Glomerular visceral epithelial cell (primary cell): ENCODE measurements around the gene CD200R1.

Source experiments
- DNase-seq: peaks from one replicate; pipeline ENCODE4 v3.0.0-alpha.2; 2016; ENCODE audit errors: extremely low spot score

Gene CD200R1

GRCh38 chr3:112974894-112975293 lies at the start of gene CD200R1:
CD200R1 (minus strand) TSS chr3:112975103; CDS start chr3:112974857, 246 bp downstream.
- DNase-seq, result no peak

GRCh38 chr3:113021471-113021870 lies 46.6 kb upstream of the CD200R1 start:
- DNase-seq, result no peak

GRCh38 chr3:113019182-113020137 lies 44.6 kb upstream of the CD200R1 start:
- DNase-seq, result peak; percentile 91

- peak; percentile 15 for DNase-seq
Measured at GRCh38 chr3:113018536-113019181, 43.8 kb upstream of the CD200R1 start.

GRCh38 chr3:113013593-113013992 lies 38.7 kb upstream of the CD200R1 start:
- no peak for DNase-seq

GRCh38 chr3:113008117-113008516 lies 33.2 kb upstream of the CD200R1 start:
- no peak for DNase-seq

GRCh38 chr3:113006359-113007056 lies 31.6 kb upstream of the CD200R1 start:
- no peak for DNase-seq

GRCh38 chr3:113005611-113006010 lies 30.7 kb upstream of the CD200R1 start:
- no peak for DNase-seq

- DNase-seq, result no peak
Measured at GRCh38 chr3:113002679-113003078, 27.8 kb upstream of the CD200R1 start.

- DNase-seq, result no peak
Measured at GRCh38 chr3:113002037-113002436, 27.1 kb upstream of the CD200R1 start.

GRCh38 chr3:113000691-113001090 lies 25.8 kb upstream of the CD200R1 start:
- DNase-seq, result no peak

- DNase-seq, result no peak
Measured at GRCh38 chr3:112995800-112996199, 20.9 kb upstream of the CD200R1 start.

- DNase-seq, result peak; percentile 89
Measured at GRCh38 chr3:112990672-112991602, 16.0 kb upstream of the CD200R1 start, which contains the start of gene GTPBP8. GTPBP8 (plus strand) TSS chr3:112990984; CDS start chr3:112991000, 16 bp downstream.

GRCh38 chr3:112987710-112988334 lies 12.9 kb upstream of the CD200R1 start:
- DNase-seq, result no peak

- no peak for DNase-seq
Measured at GRCh38 chr3:112984485-112984884, 9.6 kb upstream of the CD200R1 start.

GRCh38 chr3:112982710-112983109 lies 7.8 kb upstream of the CD200R1 start:
- no peak for DNase-seq

GRCh38 chr3:112980080-112980479 lies 5.2 kb upstream of the CD200R1 start:
- DNase-seq, result no peak

- peak; percentile 40 for DNase-seq
Measured at GRCh38 chr3:112979244-112979832, 4.4 kb upstream of the CD200R1 start.

- no peak for DNase-seq
Measured at GRCh38 chr3:112976953-112977352, 2.0 kb upstream of the CD200R1 start.

- no peak for DNase-seq
Measured at GRCh38 chr3:112976001-112976400, 1.1 kb upstream of the CD200R1 start.
